ENCODE data around the gene GIGYF2.
"Not testable (repeated sequence)": the region's sequence is repeated elsewhere in the genome, so short reads cannot be mapped to it uniquely, and the experiment has no call there.

Gene GIGYF2

GRCh38 chr2:232906867-232907717 lies 210.0 kb downstream of the GIGYF2 start:
- H3K9me3 ChIP-seq (ENCODE audit: insufficient read depth, low read depth, low read length) = peaks cover 20% of the 10 kb centered on the region; the same call in 1 of the 2 replicates
- H3K27ac ChIP-seq (ENCODE audit: low read length); H3K9ac ChIP-seq (ENCODE audit: low read depth, low read length); H3K36me3 ChIP-seq (ENCODE audit: insufficient read depth, low read depth, low read length); H3K4me3 ChIP-seq (ENCODE audit: low read length); H3K4me1 ChIP-seq (ENCODE audit: insufficient read depth, low read length): not testable (repeated sequence)
- peaks cover 14% of the 10 kb centered on the region for H3K27me3 ChIP-seq (ENCODE audit: insufficient read depth, low read length)

DNA sequence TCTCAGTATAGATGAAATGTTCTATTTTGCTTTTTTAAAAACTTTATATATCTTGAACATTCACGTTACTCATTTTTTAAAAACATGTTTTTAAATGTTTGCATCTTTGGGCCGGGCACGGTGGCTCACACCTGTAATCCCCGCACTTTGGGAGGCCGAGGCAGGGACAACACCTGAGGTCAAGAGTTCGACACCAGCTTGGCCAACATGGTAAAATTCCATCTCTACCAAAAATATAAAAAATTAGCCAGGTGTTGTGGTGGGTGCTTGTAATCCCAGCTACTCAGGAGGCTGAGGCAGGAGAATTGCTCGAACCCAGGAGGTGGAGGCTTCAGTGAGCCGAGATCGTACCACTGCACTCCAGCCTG lies 210.6 kb downstream of the GIGYF2 start:
- H3K4me1 ChIP-seq (ENCODE audit: insufficient read depth, low read length); H3K27me3 ChIP-seq (ENCODE audit: insufficient read depth, low read length); H3K4me3 ChIP-seq (ENCODE audit: low read length); H3K9ac ChIP-seq (ENCODE audit: low read depth, low read length); H3K36me3 ChIP-seq (ENCODE audit: insufficient read depth, low read depth, low read length); H3K27ac ChIP-seq (ENCODE audit: low read length): not testable (repeated sequence)
- peaks cover 20% of the 10 kb centered on the region; the same call in 1 of the 2 replicates for H3K9me3 ChIP-seq (ENCODE audit: insufficient read depth, low read depth, low read length)

DNA sequence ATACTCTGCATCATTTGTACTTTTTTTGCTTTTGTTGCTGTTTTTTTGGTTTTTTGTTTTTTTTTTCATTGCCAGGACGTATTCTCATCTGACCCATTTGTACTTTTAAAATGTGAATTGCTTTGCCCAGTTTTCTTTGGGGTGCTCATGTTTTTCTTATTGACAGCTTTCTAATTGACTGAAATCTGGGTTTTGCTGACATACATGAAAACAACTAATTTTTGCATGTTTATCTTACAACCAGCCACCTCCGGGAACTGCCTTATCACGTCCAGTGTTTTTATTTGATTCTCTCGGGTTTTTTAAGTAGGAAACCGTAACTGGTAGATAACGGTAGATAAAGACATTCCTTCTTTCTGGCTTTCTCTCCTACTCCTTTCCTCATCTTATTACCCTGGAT lies 211.6 kb downstream of the GIGYF2 start:
- Histone ChIP-seq H3K9me3 (ENCODE audit: insufficient read depth, low read depth, low read length) (peaks cover 20% of the 10 kb centered on the region; the same call in 1 of the 2 replicates), H3K9ac (ENCODE audit: low read depth, low read length) (no peak overlapping the region), H3K4me3 (ENCODE audit: low read length) (no peak overlapping the region), H3K27me3 (ENCODE audit: insufficient read depth, low read length) (no peaks in the 10 kb centered on the region), H3K36me3 (ENCODE audit: insufficient read depth, low read depth, low read length) (no peaks in the 10 kb centered on the region), H3K4me1 (ENCODE audit: insufficient read depth, low read length) (no peaks in the 10 kb centered on the region), H3K27ac (ENCODE audit: low read length) (no peak overlapping the region)

All from iPS-20b (cell line).